ENCODE measurements around the gene N4BP2.

Gene N4BP2

GRCh38 chr4:40199179-40199670 is 142.6 kb downstream of the N4BP2 start:
- DNase-seq, result no peak
- in situ Hi-C loops (cut with HindIII; ENCODE audit: low pct_ligation_motif_present, low pct_unique_long_range_greater_than_20kb, low sequenced_read_pairs), result no loop called here

GRCh38 chr4:40199999-40200874 is 143.6 kb downstream of the N4BP2 start:
- DNase-seq, result no peak
- in situ Hi-C loops (cut with HindIII; ENCODE audit: low pct_ligation_motif_present, low pct_unique_long_range_greater_than_20kb, low sequenced_read_pairs), result no loop called here

DNA sequence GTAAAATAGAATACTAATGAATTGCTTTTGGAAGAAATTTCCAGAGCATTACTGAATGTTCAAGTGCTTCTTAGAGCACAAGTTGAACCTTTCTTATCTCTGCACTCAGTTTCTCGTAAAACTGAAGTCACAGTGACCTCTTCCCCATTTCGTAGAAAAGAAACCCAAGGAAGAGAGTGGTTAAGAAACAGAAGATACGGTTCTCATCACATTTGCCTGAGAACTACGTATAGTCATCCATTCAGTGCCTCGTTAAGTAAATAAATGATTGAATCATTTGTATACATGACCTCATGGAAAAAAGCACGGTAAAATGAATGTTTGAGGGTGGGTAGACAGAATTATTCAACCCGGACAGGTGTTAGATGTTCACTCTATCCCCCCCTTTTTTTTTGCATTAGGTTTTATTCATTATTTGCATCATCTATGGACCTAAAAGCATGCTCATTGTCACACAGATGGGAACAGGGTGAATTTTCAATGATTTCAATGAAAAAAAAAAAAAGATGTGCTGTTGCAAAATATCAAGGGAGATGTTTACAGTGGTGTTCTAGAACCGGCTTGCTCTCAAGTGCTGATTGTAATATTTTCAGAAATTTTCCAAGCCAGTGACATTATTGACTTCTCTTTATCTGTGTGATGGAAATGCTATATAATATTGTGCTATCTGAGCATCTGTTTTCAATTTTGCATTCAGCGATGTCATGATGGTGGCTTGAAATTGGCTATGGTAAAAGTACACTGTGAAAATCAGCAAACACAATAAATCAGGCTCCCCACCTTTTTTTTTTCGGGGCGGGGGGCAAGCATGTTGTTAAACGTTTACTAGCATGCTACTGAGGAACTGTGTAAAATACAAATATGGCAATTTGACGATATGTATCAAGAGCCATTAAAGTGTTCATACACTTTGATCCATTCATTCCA is 144.5 kb downstream of the N4BP2 start:
- in situ Hi-C loops (cut with HindIII; ENCODE audit: low pct_ligation_motif_present, low pct_unique_long_range_greater_than_20kb, low sequenced_read_pairs), result no loop called here
- no peak for DNase-seq

DNA sequence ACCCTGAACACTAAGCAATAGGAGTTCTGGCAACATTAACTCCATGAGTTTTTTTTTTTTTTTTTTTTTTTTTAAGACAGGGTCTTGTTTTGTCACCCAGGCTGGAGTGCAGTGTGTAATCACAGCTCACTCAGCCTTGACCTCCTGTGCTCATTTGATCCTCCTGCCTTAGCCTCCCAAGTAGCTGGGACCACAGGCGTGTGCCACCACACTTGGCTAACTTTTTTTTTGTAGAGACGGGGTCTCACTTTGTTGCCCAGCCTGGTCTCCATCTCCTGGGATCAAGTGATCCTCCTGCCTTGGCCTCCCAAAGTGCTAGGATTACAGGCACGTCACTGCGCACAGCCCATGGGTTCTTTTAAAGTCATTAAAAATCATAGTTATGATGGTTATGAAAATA is 145.2 kb downstream of the N4BP2 start:
- no peak for DNase-seq
- in situ Hi-C loops (cut with HindIII; ENCODE audit: low pct_ligation_motif_present, low pct_unique_long_range_greater_than_20kb, low sequenced_read_pairs), result no loop called here

DNA sequence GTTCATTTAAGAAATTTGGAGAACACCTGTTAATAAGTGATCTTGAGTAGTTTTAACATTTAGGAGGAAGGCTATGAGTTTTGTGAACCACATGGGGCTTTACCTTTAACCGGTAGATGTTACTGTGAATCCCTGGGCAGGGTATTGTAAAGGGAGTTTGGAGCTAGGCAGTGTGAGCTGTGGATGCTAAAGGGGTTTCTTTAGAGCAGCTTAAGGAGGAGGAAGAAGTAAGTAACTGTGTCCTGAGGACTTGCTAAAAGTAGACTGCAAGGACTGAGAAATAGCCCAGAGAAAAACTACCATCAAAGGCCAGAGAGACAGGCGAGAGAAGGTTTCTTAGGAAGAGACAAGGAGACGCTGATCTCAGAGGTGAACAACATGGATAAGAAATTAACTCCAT is 145.8 kb downstream of the N4BP2 start:
- DNase-seq, result no peak
- in situ Hi-C loops (cut with HindIII; ENCODE audit: low pct_ligation_motif_present, low pct_unique_long_range_greater_than_20kb, low sequenced_read_pairs), result no loop called here

GRCh38 chr4:40204507-40205258 is 148.0 kb downstream of the N4BP2 start:
- in situ Hi-C loops (cut with HindIII; ENCODE audit: low pct_ligation_motif_present, low pct_unique_long_range_greater_than_20kb, low sequenced_read_pairs), result no loop called here
- no peak for DNase-seq

- no peak for DNase-seq
- in situ Hi-C loops (cut with HindIII; ENCODE audit: low pct_ligation_motif_present, low pct_unique_long_range_greater_than_20kb, low sequenced_read_pairs), result no loop called here
These were observed 148.9 kb downstream of the N4BP2 start for GRCh38 chr4:40205259-40206198.

DNA sequence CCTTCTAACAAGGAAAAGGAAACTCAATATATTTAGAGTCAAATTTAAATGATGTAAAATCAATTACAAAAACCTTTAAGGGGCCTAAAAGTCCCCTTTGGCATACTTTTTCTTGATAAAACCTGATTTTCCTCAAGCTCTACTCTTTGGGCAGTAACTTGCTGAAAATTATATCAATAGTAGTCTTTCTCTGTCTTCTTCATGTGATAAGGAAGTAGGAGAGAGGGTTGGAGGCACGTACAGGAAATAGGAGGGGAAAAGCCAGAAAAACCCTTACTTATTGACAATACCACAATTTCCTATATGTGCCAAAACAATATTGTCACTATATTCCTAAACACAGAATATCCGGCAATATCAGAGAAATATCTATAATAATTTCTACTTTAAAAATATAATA is 149.8 kb downstream of the N4BP2 start:
- DNase-seq, result no peak
- in situ Hi-C loops (cut with HindIII; ENCODE audit: low pct_ligation_motif_present, low pct_unique_long_range_greater_than_20kb, low sequenced_read_pairs), result no loop called here
